ENCODE results near the gene ELFN2. TPM values are rescaled to one million over a fixed set of nuclear protein-coding genes. Genes with fewer than 3 reads are reported as not detected.

Gene ELFN2
- total RNA-seq, 1 donor from 2014 or later, result 4.6 TPM

DNA sequence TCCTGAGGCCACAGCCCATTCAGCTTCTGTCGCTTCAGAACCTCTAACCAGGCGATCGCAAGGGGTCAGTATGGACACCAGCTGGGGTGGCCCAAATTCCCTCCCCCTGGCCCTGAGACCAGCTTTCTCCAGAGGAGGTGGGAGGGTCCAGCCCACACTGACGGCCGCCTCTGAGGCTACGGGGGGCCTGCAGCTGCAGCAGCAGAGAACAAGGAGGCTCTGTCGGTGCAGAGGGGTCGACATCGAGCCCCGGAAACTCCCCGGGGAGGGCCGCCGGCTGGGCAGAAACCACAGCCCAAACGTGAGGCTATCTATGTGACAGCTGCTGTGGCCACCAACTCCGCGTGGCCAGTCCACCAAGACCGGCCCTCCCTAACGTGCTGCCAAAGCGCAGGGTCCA, 40.8 kb downstream of the ELFN2 start:
- no peak overlapping the region for H3K4me3 ChIP-seq (ENCODE audit: low read depth, low read length)
- TF ChIP-seq, protein P1, sequence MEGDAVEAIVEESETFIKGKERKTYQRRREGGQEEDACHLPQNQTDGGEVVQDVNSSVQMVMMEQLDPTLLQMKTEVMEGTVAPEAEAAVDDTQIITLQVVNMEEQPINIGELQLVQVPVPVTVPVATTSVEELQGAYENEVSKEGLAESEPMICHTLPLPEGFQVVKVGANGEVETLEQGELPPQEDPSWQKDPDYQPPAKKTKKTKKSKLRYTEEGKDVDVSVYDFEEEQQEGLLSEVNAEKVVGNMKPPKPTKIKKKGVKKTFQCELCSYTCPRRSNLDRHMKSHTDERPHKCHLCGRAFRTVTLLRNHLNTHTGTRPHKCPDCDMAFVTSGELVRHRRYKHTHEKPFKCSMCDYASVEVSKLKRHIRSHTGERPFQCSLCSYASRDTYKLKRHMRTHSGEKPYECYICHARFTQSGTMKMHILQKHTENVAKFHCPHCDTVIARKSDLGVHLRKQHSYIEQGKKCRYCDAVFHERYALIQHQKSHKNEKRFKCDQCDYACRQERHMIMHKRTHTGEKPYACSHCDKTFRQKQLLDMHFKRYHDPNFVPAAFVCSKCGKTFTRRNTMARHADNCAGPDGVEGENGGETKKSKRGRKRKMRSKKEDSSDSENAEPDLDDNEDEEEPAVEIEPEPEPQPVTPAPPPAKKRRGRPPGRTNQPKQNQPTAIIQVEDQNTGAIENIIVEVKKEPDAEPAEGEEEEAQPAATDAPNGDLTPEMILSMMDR (conservative IDR thresholded peaks at IDR 0.05; ENCODE audit: low read depth, low read length), result no peak

DNA sequence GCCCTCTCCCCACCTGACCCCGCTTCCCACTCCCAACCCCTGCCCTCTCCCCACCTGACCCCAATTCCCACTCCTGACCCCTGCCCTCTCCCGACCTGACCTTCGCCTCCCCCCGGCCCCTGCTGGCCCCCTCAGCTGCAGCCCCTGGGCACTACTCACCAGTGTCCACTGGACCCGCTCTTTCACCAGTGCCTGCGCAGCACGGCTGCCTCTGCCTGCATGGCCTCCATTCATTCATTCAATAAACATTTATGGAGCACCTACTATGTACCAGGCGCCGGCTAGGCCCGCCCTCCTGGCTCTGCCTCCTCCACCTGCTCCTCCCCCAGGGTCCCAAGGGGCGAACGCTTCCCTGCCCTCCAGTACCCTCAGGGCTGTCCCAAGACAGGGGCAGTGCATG, 42.6 kb downstream of the ELFN2 start:
- TF ChIP-seq, protein P1 (conservative IDR thresholded peaks at IDR 0.05; ENCODE audit: low read depth, low read length), result no peak
- no peak for DNase-seq (ENCODE audit: low read depth)
- H3K4me3 ChIP-seq (ENCODE audit: low read depth, low read length), result no peak overlapping the region

More for the DNA sequence above, 40.8 kb downstream of the ELFN2 start:
- DNase-seq (ENCODE audit: low read depth), result no peak

DNA sequence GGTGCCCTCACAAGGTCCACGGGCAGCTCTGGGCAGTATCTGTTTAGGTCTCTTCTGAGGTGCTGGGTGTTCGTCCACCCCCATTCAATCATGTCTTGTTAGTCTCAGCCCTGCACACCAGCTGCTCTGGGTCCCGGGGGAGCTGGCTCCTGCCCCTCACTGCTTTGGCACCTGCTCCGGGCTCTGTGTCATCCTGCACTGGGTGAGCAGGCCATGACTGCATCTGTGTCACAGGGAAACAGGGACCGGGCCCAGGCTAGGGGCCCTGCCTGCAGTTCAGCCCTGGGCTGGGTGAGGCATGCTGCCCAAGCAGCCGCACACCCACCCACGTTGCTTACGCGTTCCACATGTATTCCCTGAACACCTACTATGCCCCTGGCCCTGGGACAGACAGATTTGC, 43.9 kb downstream of the ELFN2 start:
- DNase-seq (ENCODE audit: low read depth), result no peak
- TF ChIP-seq, protein P1 (conservative IDR thresholded peaks at IDR 0.05; ENCODE audit: low read depth, low read length), result no peak

DNA sequence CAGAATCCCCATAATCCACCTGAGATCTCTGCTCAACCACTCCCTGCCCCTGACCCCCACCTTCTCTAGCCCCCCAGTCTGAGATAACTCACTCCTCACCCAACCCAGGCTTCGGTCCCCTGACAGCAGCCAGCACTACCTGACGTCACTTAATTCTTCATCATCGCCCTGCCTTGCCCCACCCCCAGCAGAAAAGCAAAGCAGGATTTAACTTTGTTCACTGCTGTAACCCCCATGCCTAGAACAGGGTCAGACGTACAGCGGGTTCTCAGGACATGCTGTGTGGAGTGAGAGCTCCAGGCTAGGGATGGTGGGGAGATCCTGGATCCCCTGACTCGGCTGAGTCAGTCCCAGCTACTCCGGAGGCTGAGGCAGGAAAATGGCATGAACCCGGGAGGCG, 45.8 kb downstream of the ELFN2 start:
- TF ChIP-seq, protein P1 (conservative IDR thresholded peaks at IDR 0.05; ENCODE audit: low read depth, low read length), result no peak
- no peak overlapping the region for H3K4me3 ChIP-seq (ENCODE audit: low read depth, low read length)
- peak; percentile 16 for DNase-seq (ENCODE audit: low read depth)

More for the DNA sequence above, 43.9 kb downstream of the ELFN2 start:
- H3K4me3 ChIP-seq (ENCODE audit: low read depth, low read length), result no peak overlapping the region

DNA sequence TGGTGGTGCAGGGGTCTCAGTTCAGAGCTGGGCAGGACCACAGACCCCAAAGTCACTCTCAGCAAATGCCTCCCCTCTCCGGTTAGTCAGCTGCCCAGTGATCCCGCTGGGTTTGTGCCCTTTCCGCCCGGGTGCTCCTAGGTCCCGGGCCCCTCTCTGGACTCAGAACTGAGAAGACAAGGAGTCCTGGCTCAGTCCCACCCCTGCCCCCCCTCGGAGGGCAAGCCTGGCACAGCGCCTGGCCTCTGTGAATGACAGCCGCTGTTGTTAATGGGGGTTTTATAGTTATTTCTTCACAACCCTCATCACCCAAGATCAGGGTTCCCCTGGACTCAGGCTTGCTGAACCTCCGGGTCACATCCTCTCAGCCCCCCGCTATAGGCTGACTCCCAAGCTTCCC, 47.6 kb downstream of the ELFN2 start:
- H3K4me3 ChIP-seq (ENCODE audit: low read depth, low read length), result no peak overlapping the region
- no peak for DNase-seq (ENCODE audit: low read depth)
- TF ChIP-seq, protein P1 (conservative IDR thresholded peaks at IDR 0.05; ENCODE audit: low read depth, low read length), result no peak

DNA sequence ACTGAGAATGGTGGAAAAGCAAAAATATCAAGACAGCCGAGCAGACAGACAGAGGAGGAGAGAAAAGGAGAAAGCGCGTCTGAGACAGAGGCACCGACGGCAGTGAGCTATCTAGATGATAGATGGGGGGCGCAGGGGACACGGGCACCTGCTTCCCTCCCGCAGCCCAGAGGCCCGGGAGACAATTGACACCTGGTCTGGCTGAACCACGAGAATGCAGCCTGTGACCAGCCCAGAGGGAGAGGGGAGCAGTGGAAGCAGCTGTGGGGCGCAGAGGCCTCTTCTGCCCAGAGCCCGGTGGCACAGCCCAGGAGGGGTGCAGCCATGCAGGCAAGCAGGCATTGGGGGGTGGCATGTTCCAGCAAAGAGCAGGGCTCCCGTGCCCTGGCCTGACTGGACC, 48.2 kb downstream of the ELFN2 start:
- no peak for DNase-seq (ENCODE audit: low read depth)
- TF ChIP-seq, protein P1 (conservative IDR thresholded peaks at IDR 0.05; ENCODE audit: low read depth, low read length), result no peak
- no peak overlapping the region for H3K4me3 ChIP-seq (ENCODE audit: low read depth, low read length)

DNA sequence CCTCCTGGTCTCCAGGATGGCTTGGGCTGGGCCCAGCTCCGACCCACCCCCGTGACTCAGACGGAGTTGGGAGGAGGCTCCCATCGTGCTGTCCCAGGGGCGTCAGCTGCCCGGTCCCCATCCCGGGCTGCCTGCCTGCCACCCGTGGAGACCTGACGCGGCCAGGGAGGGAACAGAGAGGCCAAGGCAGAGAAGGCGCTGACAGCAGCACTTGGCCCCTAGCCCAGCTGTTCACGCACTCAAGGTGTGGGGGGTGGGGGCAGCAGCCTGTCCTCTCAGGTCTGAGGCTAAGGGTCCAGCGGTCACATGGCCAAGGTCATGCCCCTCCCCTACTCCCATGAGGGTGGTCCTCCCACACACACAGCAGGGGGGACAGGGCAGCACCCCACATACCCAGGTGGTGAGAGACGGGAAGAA, 48.6 kb downstream of the ELFN2 start:
- no peak for DNase-seq (ENCODE audit: low read depth)
- TF ChIP-seq, protein P1 (conservative IDR thresholded peaks at IDR 0.05; ENCODE audit: low read depth, low read length), result no peak
- no peak overlapping the region for H3K4me3 ChIP-seq (ENCODE audit: low read depth, low read length)

All from epithelial cell of proximal tubule (primary cell).